HepG2 (cell line): Measurements from ENCODE around the gene TNFAIP1. TPM values are rescaled to one million over a fixed set of nuclear protein-coding genes. Genes with fewer than 3 reads are reported as not detected.

Experiments
- CBFB ChIP-seq: sonication (generic); formaldehyde crosslinking; IDR thresholded peaks from 2 replicates; pipeline ENCODE4 v1.4.0; 2020; ENCODE audit warnings: missing genetic modification reagents
- CEBPB ChIP-seq: IDR thresholded peaks from 2 replicates; pipeline ENCODE4 v1.6.1; 2011; ENCODE audit warnings: low read depth, low read length, improper control_type of control experiment, borderline replicate concordance
- FOXA3 ChIP-seq: IDR thresholded peaks from 2 replicates; pipeline ENCODE4 v1.6.1; 2016; ENCODE audit warnings: missing genetic modification reagents, missing compliant biosample characterization
- GABPB1 ChIP-seq: IDR thresholded peaks from 2 replicates; pipeline ENCODE4 v1.6.1; 2016; ENCODE audit warnings: mild to moderate bottlenecking, missing genetic modification reagents, moderate library complexity, missing compliant biosample characterization
- HDAC6 ChIP-seq: fragments of 200-600 bp; sonication (generic); IDR thresholded peaks from 2 replicates; pipeline ENCODE4 v1.7.0; 2017; ENCODE audit warnings: mild to moderate bottlenecking, antibody characterized with exemption, low read length, low read depth
- JDP2 ChIP-seq: sonication (generic); formaldehyde crosslinking; IDR thresholded peaks from 2 replicates; pipeline ENCODE4 v1.8.1; 2022; ENCODE audit warnings: missing genetic modification reagents, borderline replicate concordance
- MAFK ChIP-seq, 2 experiments: IDR thresholded peaks in 1 of 2; conservative IDR thresholded peaks in 1 of 2; 2 replicates each; pipeline ENCODE4 v1.6.1; 2011; ENCODE audit warnings: improper control_type of control experiment in 2 of 2, low read length in 2 of 2
- MTF2 ChIP-seq: sonication (generic); formaldehyde crosslinking; IDR thresholded peaks from 2 replicates; pipeline ENCODE4 v1.5.0; 2020; ENCODE audit warnings: missing genetic modification reagents, borderline replicate concordance
- NFRKB ChIP-seq: fragments of 450-650 bp; IDR thresholded peaks from 2 replicates; pipeline ENCODE4 v1.6.1; 2017
- RFX3 ChIP-seq: IDR thresholded peaks from 2 replicates; pipeline ENCODE4 v1.6.1; 2016; ENCODE audit warnings: missing biosample characterization, missing genetic modification reagents
- RFXANK ChIP-seq: IDR thresholded peaks from 2 replicates; pipeline ENCODE4 v1.6.1; 2016
- ZBTB8A ChIP-seq: sonication (generic); formaldehyde crosslinking; IDR thresholded peaks from 2 replicates; pipeline ENCODE4 v1.4.0; 2020; ENCODE audit warnings: mild to moderate bottlenecking, low read depth, missing genetic modification reagents, borderline replicate concordance
- ZNF451 ChIP-seq: sonication (generic); formaldehyde crosslinking; IDR thresholded peaks from 2 replicates; pipeline ENCODE4 v1.5.0; 2020; ENCODE audit warnings: mild to moderate bottlenecking, missing genetic modification reagents
- ZNF772 ChIP-seq: sonication (generic); formaldehyde crosslinking; IDR thresholded peaks from 2 replicates; pipeline ENCODE4 v1.5.0; 2020; ENCODE audit warnings: mild to moderate bottlenecking, missing genetic modification reagents
- ZNF776 ChIP-seq: sonication (generic); formaldehyde crosslinking; IDR thresholded peaks from 2 replicates; pipeline ENCODE4 v1.4.0; 2020; ENCODE audit warnings: mild to moderate bottlenecking, missing genetic modification reagents
- ZNF816 ChIP-seq: sonication (generic); formaldehyde crosslinking; IDR thresholded peaks from 2 replicates; pipeline ENCODE4 v1.8.0; 2022; ENCODE audit warnings: missing genetic modification reagents, mild to moderate bottlenecking, borderline replicate concordance
- polyA plus RNA-seq, 8 experiments: library from polyadenylated mRNA; depleted of rRNA in 3 of 8; stranded (reverse) in 7 of 8; unstranded in 1 of 8; fragments of >200 nt; fragmentation: Illumina TruSeq in 4 of 8; extraction: Trizol in 4 of 8; gene quantifications; 2 replicates each; pipeline versions ENCODE4 v1.2.1 to v1.2.3, GENCODE V29; 2011 to 2016; ENCODE audit warnings: low read depth in 4 of 8, missing spikeins in 1 of 8, mixed read lengths in 1 of 8; ENCODE audit not compliant: insufficient read depth in 1 of 8
- total RNA-seq, 5 experiments: library from RNA; depleted of rRNA; stranded (reverse); fragments of >200 nt; fragmentation: Illumina TruSeq; extraction: Trizol; gene quantifications; 2 replicates each; pipeline ENCODE4 v1.2.3, GENCODE V29; 2016; ENCODE audit warnings: low read depth in 1 of 5
- TF ChIP-seq, protein P1 (sequence below): sonication (generic); formaldehyde crosslinking; IDR thresholded peaks from 2 replicates; pipeline ENCODE4 v1.4.0; 2020; ENCODE audit warnings: mild to moderate bottlenecking, missing genetic modification reagents
- TF ChIP-seq, protein P2 (sequence below): sonication (generic); formaldehyde crosslinking; IDR thresholded peaks from 2 replicates; pipeline ENCODE4 v1.8.0; 2022; ENCODE audit warnings: missing genetic modification reagents, mild to moderate bottlenecking, inconsistent platforms, borderline replicate concordance
- TF ChIP-seq, protein P3 (sequence below): sonication (generic); formaldehyde crosslinking; IDR thresholded peaks from 2 replicates; pipeline ENCODE4 v1.4.0; 2020; ENCODE audit warnings: missing genetic modification reagents

The TNFAIP1 gene
- total and polyA plus RNA-seq, 2 of the 13 experiments (the other 11 are each of a cell fraction or from before 2014, with no cell fraction given): 17.5 to 40.6 TPM

DNA sequence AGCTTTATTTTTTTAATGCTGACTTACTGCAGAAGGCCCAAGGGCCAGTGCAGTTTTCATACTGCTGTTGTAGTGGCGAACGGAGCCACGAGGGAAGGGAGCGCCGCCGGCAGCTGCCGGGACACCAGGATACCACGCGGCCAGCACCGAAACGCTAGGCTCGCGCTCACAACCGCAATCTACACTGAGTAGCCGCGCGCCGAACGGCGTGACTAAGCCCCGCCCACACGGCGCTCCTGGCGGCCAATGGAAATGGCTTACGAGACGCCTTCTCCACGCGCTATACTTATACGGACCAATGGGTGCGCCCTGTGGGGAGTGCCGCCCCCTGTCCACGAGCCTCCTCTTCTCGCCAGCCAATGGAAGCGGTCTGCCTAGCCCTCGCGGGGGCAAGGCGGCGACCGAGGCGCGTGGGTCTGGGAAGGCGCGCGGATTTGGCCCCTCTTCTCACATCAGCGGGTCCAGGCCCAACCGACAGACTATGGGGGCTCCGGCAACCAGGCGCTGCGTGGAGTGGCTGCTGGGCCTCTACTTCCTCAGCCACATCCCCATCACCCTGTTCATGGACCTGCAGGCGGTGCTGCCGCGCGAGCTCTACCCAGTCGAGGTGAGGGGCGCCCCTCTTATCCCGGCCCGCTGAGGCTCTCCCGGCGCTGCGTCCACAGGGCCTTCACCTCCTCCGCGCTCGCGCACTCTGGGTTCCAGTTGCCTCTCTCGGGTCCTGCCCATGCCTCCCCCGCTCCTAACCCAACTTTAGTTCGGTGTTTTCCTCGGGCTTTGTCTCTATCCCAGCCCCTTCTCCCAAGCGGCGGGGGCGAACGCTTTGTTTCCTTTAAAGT lies 16.6 kb upstream of the TNFAIP1 start, which contains the start of gene TMEM97 (continued):
- TF ChIP-seq, protein P1, sequence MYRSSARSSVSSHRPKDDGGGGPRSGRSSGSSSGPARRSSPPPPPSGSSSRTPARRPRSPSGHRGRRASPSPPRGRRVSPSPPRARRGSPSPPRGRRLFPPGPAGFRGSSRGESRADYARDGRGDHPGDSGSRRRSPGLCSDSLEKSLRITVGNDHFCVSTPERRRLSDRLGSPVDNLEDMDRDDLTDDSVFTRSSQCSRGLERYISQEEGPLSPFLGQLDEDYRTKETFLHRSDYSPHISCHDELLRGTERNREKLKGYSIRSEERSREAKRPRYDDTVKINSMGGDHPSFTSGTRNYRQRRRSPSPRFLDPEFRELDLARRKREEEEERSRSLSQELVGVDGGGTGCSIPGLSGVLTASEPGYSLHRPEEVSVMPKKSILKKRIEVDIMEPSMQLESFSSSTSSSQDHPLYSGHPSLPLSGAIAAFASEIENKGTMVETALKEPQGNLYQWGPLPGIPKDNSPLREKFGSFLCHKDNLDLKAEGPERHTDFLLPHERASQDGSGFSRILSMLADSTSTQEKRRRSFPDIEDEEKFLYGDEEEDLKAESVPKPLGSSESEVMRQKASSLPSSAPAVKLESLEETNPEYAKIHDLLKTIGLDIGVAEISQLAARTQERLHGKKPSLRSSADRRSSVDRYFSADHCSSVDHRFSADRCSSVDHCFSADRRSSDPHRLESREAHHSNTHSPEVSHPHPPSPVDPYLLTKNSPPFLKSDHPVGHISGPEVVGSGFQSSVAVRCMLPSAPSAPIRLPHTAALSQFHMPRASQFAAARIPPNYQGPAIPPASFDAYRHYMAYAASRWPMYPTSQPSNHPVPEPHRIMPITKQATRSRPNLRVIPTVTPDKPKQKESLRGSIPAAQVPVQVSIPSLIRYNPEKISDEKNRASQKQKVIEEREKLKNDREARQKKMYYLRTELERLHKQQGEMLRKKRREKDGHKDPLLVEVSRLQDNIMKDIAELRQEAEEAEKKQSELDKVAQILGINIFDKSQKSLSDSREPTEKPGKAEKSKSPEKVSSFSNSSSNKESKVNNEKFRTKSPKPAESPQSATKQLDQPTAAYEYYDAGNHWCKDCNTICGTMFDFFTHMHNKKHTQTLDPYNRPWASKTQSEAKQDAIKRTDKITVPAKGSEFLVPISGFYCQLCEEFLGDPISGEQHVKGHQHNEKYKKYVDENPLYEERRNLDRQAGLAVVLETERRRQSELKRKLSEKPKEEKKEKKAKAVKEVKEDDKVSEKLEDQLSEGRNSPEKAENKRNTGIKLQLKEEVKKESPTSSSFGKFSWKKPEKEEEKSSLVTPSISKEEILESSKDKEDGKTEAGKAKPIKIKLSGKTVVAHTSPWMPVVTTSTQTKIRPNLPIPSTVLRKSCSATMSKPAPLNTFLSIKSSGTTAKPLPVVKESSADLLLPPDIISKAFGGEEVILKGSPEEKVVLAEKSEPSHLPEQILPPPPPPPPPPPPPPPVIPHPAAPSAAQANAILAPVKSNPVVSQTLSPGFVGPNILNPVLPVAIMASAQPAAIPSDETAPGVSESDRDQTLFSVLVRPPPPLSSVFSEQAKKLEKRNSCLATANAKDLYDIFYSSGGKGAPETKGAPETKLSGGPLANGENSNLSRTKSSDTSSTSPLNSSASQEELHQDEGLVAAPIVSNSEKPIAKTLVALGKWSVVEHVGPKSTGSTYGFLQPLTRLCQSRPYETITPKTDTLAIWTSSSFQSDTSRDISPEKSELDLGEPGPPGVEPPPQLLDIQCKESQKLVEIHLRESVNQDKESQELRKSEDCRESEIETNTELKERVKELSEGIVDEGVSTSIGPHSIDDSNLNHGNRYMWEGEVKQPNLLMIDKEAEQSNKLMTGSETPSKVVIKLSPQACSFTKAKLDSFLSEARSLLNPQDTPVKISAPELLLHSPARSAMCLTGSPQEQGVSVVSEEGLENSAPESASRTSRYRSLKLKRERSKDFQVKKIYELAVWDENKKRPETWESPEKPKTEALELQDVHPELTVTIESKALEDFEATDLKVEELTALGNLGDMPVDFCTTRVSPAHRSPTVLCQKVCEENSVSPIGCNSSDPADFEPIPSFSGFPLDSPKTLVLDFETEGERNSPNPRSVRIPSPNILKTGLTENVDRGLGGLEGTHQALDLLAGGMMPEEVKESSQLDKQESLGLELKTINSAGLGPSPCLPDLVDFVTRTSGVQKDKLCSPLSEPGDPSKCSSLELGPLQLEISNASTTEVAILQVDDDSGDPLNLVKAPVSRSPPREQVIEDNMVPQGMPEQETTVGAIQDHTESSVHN: 0 out of 2 replicates have a peak, but pooled peaks have one; percentile 69
- TF ChIP-seq MAFK (conservative IDR thresholded peaks at IDR 0.05 in 1 of 2, IDR thresholded peaks at IDR 0.05 in 1 of 2; ENCODE audit: low read length in 2 of 2) (no peak), ZNF772 (CRISPR knock-in tag) (0 out of 2 replicates have a peak, but pooled peaks have one; percentile 34), GABPB1 (CRISPR knock-in tag) (peak; percentile 70; the same call in 1 of the 2 replicates), MTF2 (CRISPR knock-in tag) (no peak; the same call in 1 of the 2 replicates), HDAC6 (no peak), ZNF451 (CRISPR knock-in tag) (0 out of 2 replicates have a peak, but pooled peaks have one; percentile 36), RFXANK (CRISPR knock-in tag) (0 out of 2 replicates have a peak, but pooled peaks have one; percentile 22), NFRKB (no peak), ZNF776 (CRISPR knock-in tag) (0 out of 2 replicates have a peak, but pooled peaks have one; percentile 30), JDP2 (CRISPR knock-in tag) (no peak), ZBTB8A (CRISPR knock-in tag) (no peak), ZNF816 (CRISPR knock-in tag) (no peak), CEBPB (no peak), FOXA3 (CRISPR knock-in tag) (no peak; the same call in 1 of the 2 replicates), CBFB (CRISPR knock-in tag) (0 out of 2 replicates have a peak, but pooled peaks have one; percentile 29), RFX3 (CRISPR knock-in tag) (no peak)
- TF ChIP-seq, protein P2, sequence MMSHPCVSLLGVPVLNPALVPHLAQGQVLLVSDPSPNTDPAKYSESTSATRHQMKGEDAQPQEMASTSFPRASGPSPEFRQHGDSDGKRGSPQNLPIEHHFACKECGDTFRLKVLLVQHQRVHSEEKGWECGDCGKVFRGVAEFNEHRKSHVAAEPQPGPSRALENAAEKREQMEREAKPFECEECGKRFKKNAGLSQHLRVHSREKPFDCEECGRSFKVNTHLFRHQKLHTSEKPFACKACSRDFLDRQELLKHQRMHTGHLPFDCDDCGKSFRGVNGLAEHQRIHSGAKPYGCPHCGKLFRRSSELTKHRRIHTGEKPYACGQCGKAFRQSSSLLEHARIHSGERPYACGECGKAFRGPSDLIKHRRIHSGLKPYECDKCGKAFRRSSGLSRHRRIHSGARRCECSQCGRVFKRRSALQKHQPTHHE (CRISPR knock-in tag): peak; percentile 54; the same call in 1 of the 2 replicates
- TF ChIP-seq, protein P3, sequence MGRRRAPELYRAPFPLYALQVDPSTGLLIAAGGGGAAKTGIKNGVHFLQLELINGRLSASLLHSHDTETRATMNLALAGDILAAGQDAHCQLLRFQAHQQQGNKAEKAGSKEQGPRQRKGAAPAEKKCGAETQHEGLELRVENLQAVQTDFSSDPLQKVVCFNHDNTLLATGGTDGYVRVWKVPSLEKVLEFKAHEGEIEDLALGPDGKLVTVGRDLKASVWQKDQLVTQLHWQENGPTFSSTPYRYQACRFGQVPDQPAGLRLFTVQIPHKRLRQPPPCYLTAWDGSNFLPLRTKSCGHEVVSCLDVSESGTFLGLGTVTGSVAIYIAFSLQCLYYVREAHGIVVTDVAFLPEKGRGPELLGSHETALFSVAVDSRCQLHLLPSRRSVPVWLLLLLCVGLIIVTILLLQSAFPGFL (CRISPR knock-in tag): no peak
